NCI-H82 treated with DMSO at 0.1 percent for 48 hours (cell line): Measurements from ENCODE around the gene COBL.

Experiments used
- DNase-seq: peaks from one replicate; lab custom pipeline; 2025; ENCODE audit not compliant: unreplicated experiment; lab: John Stamatoyannopoulos, UW

COBL gene

DNA sequence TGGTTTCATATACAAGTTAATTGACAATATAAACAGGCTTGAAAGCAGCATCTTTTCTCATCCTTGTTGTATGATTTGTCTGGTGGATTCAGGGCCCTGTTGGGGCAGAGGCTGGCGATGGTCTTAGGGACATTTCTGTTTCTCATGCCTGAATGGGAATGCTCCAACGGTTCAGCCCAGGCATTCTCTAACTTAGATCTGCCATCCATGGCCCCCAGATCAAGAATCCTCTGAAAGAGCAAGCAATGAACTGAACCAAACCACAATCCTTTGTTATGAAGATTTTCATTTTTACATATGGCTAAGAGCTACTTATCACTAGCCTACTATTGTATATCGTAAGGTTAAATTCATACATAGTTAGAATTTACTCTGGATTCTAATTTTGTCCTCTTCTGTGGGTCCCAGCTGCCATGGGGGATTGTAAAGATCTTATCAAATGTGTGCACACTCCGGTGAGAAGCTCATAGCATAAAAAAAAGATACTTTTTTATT lies 163.9 kb downstream of the COBL start:
- no peak for DNase-seq

GRCh38 chr7:51151455-51151854 lies 165.2 kb downstream of the COBL start:
- DNase-seq = no peak

DNA sequence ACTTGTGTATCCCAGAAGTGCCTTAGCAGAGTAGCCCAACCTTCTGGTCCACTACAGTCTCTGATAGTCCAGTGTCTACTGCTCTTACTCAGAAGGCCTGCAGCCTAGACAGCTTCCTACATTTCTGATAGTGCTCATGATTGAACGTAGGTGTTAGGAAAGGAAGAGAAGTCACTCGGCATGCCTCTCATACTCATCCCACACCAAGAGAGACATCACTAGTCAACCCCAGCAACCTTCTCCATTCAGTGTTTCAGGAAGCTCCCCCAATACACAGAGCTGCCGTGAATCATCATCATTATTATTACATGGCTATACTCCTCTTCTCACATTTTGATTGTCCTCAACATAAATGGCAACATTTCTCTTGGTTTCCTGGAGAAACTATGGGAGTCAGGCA lies 166.4 kb downstream of the COBL start:
- DNase-seq = no peak

DNA sequence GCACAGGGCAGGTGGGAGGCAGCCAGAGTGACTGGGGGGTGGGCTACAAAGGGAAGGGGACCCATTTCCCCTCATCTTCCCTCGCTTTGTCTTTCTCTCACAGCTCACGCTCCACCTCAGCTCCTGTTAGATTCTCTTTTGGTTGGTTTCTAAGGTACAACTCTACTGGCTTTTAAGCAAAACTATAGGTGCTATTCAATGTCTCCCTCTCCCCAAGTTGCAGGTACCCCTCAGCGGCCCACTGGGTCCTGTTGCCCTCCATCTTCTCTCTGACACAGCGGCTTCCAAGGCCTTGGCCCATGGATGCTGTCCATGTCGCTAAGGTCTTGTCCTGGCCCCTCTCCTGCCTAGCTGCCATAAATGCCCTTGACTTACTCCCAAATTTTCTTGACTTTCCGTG lies 168.4 kb downstream of the COBL start:
- no peak for DNase-seq

DNA sequence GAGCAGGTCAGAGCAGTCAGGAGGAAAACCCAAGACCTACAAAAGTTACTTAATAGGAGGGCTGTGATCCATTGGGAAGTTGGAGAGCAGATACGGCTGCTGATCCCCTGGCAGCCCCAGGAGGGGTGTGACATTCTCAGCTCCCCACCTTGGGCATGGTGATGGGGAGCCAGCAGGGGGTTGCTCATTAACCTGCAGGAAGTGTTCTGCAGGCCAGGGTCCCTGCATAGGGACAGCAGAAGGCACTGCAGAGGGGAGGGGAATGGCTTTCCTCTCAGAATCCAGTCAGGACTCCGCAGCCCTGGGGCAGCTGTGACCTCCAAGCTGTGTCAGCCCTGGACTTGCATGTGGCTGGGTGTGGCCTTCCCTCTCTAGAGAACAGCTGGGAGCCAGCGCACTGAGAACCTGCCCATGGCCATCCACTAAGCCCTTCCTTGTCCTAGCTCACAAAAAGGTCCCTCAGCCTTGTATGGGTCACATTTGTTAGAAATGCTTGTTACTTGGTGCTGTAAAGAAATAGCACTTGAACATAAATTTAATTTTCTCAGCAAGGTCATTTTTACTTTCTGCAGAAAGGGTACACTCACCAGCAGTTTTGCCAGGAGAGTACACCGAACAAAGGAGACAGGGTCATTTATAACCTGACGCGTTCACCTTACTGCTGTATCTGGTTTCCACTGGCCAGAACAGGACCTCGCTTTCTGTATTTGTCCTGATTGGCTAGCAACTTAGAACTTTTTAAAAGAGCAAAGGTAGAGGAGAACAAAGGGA lies 169.6 kb downstream of the COBL start:
- DNase-seq = no peak

- DNase-seq = no peak
Observed at GRCh38 chr7:51144178-51144577, 172.4 kb downstream of the COBL start.

GRCh38 chr7:51142741-51143385 lies 173.7 kb downstream of the COBL start:
- no peak for DNase-seq

DNA sequence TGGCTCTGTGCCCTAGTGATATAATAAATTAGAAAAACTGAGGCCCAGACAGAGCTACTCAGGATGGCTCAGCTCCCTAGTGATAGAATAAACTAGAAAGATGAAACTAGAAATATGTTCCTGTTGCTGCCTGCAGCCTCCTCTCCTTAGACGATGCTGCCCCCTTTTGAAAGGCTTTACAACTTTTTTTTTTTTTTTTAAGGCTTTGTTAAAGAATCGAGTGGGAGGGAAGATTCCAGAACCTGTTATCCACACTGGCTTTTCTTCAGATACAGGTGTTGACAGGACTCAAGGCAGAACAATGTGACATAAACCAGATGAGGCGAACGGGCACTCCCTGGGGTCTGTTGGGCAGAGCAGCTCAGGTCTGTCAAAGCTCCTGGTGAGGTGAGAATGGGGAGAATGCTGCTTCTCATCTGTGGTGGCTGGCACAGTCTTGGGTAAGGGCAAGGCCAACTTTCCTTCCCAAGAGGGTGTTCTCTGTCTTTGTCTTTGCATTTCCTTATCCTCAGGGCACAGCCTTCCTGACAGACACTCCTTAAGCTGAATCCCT lies 175.1 kb downstream of the COBL start:
- DNase-seq = no peak

GRCh38 chr7:51140199-51141164 lies 176.1 kb downstream of the COBL start:
- DNase-seq = no peak

DNA sequence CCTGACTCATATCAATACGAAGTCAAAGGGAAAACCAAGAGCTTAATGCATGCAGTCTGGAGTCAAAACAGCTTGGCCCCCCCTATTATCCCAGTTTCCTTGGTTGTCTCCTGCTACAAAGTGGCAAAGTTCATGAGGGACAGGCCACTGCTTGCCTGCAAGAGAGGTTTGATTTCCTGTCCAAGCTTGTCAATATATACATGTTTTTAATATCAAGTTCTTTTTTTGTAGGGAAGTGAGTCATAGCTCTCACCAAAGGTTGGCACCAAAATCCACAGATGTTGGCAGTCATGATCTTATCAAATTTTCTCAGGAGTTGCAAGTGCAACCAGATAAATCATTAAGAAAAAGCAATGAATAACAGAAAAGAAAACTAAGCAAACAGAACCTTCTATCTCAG lies 176.8 kb downstream of the COBL start:
- DNase-seq = no peak

DNA sequence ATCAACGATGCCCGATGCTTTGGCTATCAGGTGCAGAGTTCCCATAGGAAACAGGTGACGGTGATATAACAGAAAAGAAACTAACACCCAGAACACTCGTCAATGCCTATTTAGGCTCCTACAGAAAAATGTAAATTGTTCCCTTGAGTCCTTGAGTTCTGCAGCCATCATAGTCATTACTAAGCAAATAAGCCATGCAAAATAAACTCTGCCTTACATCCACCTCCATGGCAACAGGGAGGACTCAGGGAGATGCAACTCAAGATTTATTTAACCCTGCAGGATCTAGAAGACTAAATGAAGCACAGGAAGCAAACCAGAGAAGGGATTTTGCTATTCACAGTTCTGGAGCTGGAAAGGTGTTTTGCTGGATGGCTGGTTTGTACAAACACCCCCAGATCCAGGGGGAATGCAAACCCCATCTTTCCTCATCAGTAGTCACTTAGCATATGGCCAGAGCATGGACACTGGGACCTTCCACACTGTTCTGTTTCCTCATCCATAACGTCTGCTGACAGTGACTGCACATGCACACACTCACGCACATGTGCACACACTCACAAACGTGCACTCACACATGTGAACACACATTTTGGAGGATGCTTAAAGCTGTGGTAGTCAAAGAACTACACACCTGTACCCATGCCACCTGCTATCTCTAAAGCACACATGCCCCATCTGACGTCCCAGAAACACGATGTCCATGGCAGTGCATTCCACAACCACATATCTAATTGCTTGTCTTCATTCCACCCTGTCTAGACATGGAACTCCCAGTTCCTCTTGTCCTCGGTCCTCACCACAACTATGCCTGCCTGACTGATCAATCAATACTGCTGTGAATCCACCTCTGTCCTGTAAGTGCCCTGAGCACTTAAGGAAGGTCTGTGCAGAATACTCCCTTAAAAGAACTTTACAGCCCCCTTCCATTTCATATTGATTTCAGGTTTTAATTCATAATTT lies 178.2 kb downstream of the COBL start:
- no peak for DNase-seq

DNA sequence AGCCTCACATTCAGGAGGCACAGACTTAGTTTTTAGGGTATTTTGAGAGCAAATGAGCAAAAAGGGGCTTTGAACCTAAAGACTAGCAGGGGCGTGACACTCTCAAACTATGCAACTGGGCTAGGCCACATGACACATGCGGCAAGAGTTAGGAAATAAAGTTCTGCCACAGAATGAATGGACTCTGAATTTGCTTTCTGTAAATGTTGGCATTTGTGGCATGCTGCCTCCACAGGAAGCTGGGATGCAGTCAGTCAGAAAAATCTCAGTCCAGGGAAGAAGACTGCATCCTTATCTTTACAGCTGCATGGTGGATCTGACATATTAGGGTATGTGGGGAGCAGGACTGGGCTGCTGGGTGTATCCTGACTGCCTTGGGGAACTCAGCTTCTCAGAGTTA lies 181.0 kb downstream of the COBL start:
- no peak for DNase-seq

- no peak for DNase-seq
Observed at GRCh38 chr7:51134013-51134441, 182.6 kb downstream of the COBL start.

DNA sequence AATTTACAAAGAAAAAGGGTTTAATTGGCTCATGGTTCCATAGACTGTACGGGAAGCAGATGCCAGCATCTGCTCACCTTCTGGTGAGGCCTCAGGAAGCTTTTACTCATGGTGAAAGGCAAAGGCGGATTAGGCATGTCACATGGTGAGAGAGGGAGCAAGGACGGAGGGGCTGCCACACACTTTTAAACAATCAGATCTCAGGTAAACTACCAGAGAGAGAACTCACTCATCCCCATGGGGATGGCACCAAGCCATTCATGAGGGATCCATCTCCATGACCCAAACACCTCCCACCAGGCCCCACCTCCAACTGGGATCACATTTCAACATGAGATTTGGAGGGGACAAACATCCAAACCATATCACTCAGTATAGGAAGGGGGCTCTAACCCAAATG lies 183.9 kb downstream of the COBL start:
- no peak for DNase-seq

GRCh38 chr7:51129527-51130472 lies 186.8 kb downstream of the COBL start:
- no peak for DNase-seq

DNA sequence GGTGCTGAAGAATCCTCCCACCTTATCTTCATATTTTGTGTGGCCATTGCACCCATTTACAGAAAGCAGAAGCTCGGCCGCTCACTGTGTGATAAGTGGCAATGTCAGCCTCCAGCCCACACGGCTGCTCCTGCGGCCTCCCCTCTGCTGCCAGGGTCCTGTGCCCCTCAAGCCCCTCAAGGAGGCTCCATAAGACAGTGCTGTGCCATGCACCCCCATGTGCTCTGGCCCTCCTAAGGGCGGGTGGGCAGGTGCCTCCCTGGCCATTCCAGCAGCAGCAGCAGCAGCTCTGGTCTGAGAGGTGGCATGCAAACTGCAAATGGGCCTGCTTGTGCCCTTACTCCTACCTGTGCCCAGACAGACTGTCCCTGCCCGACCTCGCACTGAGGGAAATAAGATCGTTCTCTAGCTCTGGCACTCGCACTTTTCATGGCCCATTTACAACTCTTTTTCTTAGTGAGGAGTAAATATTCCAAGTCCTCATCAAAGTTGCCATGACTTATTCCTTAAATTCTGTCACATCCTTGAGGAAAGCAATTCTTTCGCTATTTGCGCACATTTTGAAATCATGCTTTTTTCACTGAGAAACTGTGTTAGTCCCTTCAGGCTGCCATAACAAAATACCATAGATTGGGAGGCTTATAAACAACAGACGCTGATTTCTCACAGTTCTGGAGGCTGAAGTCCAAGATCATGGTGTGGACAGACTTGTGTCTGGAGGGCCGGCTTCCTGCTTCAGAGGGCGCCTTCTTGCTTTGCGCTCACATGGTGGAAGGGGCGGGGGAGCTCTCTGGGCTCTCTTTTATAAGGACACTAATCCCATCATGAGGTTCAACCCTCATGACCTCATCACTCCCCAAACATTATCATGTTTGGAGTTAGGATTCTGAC lies 187.8 kb downstream of the COBL start:
- DNase-seq = no peak

DNA sequence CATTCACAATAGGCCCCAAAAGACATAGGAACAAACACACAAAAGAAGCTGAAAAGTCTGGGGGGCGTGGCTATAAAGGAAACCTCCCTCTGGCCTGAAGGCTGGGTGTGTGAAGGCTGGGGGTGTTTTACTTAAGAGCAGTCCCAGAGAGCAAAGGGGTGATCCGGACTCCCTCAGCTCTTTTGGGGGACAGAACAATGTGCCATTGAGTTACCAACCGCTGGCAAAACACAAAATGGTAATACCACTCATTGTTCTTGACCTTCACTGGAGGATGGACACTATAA lies 189.0 kb downstream of the COBL start:
- DNase-seq = no peak
